Right atrium auricular region (tissue), 2 donors: Measurements from ENCODE around the gene ZMIZ1. TPM values are rescaled to one million over a fixed set of nuclear protein-coding genes. Genes with fewer than 3 reads are reported as not detected.

ENCODE experiments used
- DNase-seq: peaks from one replicate; pipeline ENCODE4 v3.0.0-alpha.2; 2019; ENCODE audit warnings: low spot score
- H3K27ac ChIP-seq, 2 donors: fragments of 200-600 bp; sonication (generic); 1 replicate in 1 of 2; 2 replicates in 1 of 2; pipeline ENCODE4 v1.5.1; 2016 to 2019
- H3K27me3 ChIP-seq, 2 donors: fragments of 200-600 bp; sonication (generic); one replicate each; pipeline versions ENCODE4 v1.5.1 to v1.6.0; 2017 to 2019
- H3K36me3 ChIP-seq: fragments of 200-600 bp; sonication (generic); one replicate; pipeline ENCODE4 v1.5.1; 2016
- H3K4me1 ChIP-seq, 2 donors: fragments of 200-600 bp; sonication (generic); one replicate each; pipeline versions ENCODE4 v1.5.1 to v1.6.0; 2017 to 2019
- H3K4me3 ChIP-seq, 2 donors: fragments of 200-600 bp; sonication (generic); 1 replicate in 1 of 2; 2 replicates in 1 of 2; pipeline ENCODE4 v1.5.1; 2017 to 2019; ENCODE audit warnings: mild to moderate bottlenecking in 1 of 2, moderate library complexity in 1 of 2
- H3K9me3 ChIP-seq, 2 donors: fragments of 200-600 bp; sonication (generic); one replicate each; pipeline ENCODE4 v1.5.1; 2019
- total RNA-seq, 2 donors: library from RNA; depleted of rRNA; stranded (reverse); fragments of >200 nt; gene quantifications; one replicate each; pipeline ENCODE4 v1.1.0, GENCODE V29; 2016
- TF ChIP-seq, protein P1 (sequence below), 2 donors: fragments of 200-600 bp; sonication (generic); IDR thresholded peaks; one replicate each; pipeline ENCODE4 v1.5.1; 2019; ENCODE audit warnings: antibody characterized with exemption in 2 of 2

Gene ZMIZ1
- total RNA-seq, 2 donors from 2014 or later: 59.3 to 71.0 TPM

DNA sequence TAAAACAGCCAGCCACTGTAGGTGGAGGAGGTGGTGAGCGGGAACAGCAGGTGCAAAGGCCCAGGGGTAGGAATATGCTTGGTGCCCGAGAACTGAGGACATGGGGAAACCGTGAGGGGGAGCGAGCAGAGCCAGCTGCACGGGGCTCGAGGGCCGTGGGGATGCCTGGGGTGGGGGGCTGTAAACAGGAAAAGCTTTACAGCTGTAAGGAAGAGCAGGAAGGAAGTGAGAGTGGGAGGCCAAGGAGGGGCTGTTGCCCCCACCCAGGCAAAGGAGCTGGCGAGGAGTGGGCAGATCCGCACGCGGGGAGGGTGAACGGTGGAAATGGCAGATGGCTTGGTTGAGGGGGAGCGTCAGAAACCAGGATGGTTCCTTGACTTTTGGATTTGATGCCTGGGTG, 34.4 kb downstream of the ZMIZ1 start:
- H3K27ac ChIP-seq: peak overlapping the region; percentile 86 to 91

DNA sequence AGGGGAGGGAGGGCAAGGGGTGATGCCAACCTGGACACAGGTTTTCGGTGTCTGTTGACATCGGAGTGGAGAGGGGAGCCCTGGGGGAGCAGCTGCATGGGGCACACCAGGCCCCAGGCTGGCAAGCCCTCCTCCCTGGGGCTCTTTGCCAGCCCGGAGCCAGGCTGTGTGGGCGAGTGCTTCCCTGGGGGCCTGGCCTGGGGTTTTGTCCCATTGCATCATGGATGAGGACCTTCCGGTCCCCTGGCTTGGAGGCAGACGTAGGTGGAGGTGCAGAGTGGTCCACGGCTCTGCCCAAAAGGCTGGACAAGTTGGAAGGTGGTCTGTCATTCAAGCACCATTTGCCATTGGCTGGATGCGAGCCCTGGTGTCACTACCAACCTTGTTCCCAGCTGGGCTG, 34.8 kb downstream of the ZMIZ1 start:
- peaks cover 3 to 100% of the 10 kb centered on the region in 2 donors for H3K4me1 ChIP-seq
- no peak overlapping the region for H3K4me3 ChIP-seq
- H3K36me3 ChIP-seq: no peaks in the 10 kb centered on the region
- H3K27me3 ChIP-seq: no peaks in the 10 kb centered on the region
- no peaks in the 10 kb centered on the region for H3K9me3 ChIP-seq
- no peak for DNase-seq
- H3K27ac ChIP-seq: peak overlapping the region; percentile 86 to 91
- TF ChIP-seq, protein P1, sequence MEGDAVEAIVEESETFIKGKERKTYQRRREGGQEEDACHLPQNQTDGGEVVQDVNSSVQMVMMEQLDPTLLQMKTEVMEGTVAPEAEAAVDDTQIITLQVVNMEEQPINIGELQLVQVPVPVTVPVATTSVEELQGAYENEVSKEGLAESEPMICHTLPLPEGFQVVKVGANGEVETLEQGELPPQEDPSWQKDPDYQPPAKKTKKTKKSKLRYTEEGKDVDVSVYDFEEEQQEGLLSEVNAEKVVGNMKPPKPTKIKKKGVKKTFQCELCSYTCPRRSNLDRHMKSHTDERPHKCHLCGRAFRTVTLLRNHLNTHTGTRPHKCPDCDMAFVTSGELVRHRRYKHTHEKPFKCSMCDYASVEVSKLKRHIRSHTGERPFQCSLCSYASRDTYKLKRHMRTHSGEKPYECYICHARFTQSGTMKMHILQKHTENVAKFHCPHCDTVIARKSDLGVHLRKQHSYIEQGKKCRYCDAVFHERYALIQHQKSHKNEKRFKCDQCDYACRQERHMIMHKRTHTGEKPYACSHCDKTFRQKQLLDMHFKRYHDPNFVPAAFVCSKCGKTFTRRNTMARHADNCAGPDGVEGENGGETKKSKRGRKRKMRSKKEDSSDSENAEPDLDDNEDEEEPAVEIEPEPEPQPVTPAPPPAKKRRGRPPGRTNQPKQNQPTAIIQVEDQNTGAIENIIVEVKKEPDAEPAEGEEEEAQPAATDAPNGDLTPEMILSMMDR (IDR thresholded peaks at IDR 0.05): no peak

More for the DNA sequence above, 34.4 kb downstream of the ZMIZ1 start:
- no peak overlapping the region for H3K4me3 ChIP-seq
- H3K36me3 ChIP-seq: no peaks in the 10 kb centered on the region
- TF ChIP-seq, protein P1 (IDR thresholded peaks at IDR 0.05): no peak
- H3K9me3 ChIP-seq: no peaks in the 10 kb centered on the region
- peaks cover 3 to 100% of the 10 kb centered on the region in 2 donors for H3K4me1 ChIP-seq
- no peaks in the 10 kb centered on the region for H3K27me3 ChIP-seq
- no peak for DNase-seq

DNA sequence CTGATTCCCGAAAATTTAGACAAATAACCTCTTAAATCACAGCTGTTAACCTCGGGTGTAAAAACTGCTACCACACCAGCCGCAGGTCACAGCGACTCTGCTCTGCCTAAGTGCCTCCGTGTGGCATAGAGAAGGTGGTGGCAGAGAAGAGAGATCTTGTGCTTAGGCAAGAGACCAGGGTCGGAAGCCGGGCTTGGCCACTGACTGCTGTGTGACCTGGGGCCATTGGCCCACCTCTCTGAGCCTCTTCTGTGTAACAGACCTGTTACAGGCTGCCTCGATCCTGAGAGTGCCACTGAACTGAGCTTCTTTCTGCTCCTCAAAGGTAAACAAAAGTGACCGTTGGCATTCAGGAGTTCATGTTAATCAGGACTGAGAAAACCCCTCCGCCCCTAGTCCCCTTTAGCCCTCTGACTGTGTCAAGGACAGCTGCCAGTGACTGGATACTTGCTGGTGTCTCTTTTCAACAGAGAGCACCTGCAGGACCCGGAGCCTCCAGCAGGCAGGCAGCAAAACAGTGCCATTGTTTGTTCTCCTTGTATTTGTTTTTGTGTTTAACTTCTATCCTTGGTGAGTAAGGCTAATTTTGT, 36.5 kb downstream of the ZMIZ1 start:
- H3K36me3 ChIP-seq: no peaks in the 10 kb centered on the region
- H3K4me1 ChIP-seq: peaks cover 3 to 95% of the 10 kb centered on the region in 2 donors
- H3K27ac ChIP-seq: peak overlapping the region; percentile 86 to 91
- H3K27me3 ChIP-seq: no peaks in the 10 kb centered on the region
- TF ChIP-seq, protein P1 (IDR thresholded peaks at IDR 0.05): no peak
- no peak overlapping the region for H3K4me3 ChIP-seq
- no peak for DNase-seq
- H3K9me3 ChIP-seq: no peaks in the 10 kb centered on the region

GRCh38 chr10:79105818-79106217, 37.1 kb downstream of the ZMIZ1 start:
- DNase-seq: no peak
- TF ChIP-seq, protein P1 (IDR thresholded peaks at IDR 0.05): no peak
- H3K27me3 ChIP-seq: no peaks in the 10 kb centered on the region
- H3K27ac ChIP-seq: peak overlapping the region; percentile 86 to 91
- peaks cover 4% of the 10 kb centered on the region for H3K36me3 ChIP-seq
- H3K4me1 ChIP-seq: peaks cover 3 to 91% of the 10 kb centered on the region in 2 donors
- no peaks in the 10 kb centered on the region for H3K9me3 ChIP-seq
- no peak overlapping the region for H3K4me3 ChIP-seq

DNA sequence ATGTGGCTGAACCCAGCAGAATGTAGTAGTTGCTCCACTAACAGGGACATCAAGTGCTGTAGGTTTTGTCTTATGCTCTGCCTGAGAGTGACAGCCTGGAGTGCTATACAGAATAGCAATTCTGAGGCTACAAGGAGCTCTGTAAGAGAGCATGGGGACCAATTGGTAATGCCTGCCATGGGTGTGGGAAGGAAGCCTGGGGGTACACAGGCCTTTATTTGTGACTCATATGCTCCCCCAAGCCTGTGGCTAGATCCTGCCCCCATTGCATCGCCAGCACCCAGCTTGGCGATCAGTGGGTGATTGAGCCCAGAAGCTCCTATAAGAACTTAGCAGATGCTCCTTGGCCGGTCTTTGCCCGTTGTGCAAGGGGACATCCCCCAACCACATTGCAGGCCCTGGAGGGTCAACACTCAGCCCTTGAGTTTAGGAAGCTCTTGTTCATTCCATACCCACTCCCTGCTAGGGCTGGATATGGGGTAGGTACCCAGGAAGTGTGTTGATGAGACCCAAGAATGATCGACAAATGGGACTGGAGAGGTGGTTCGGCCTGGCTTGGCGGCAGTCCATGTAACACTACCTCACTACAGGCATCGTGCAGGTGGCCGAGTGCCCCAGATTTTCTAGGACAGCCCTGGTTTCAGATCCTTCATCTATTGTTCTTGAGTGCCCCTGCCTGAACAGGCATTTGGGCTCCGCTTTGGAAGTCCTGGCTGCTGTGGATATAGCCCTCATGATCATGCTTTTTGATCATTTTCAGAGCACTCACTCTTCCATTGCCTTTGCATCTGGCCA, 37.7 kb downstream of the ZMIZ1 start:
- peak overlapping the region; percentile 86 to 91 for H3K27ac ChIP-seq
- H3K36me3 ChIP-seq: peaks cover 10% of the 10 kb centered on the region
- H3K27me3 ChIP-seq: no peaks in the 10 kb centered on the region
- DNase-seq: no peak
- H3K4me1 ChIP-seq: peaks cover 3 to 91% of the 10 kb centered on the region in 2 donors
- TF ChIP-seq, protein P1 (IDR thresholded peaks at IDR 0.05): no peak
- no peaks in the 10 kb centered on the region for H3K9me3 ChIP-seq
- H3K4me3 ChIP-seq: no peak overlapping the region
